Brain pericyte (primary cell): ENCODE data around the gene LAMA2.

Source experiments
- DNase-seq: peaks from one replicate; pipeline ENCODE4 v3.0.0-alpha.2; 2012; ENCODE audit warnings: low read depth, low spot score

Gene LAMA2, protein sequence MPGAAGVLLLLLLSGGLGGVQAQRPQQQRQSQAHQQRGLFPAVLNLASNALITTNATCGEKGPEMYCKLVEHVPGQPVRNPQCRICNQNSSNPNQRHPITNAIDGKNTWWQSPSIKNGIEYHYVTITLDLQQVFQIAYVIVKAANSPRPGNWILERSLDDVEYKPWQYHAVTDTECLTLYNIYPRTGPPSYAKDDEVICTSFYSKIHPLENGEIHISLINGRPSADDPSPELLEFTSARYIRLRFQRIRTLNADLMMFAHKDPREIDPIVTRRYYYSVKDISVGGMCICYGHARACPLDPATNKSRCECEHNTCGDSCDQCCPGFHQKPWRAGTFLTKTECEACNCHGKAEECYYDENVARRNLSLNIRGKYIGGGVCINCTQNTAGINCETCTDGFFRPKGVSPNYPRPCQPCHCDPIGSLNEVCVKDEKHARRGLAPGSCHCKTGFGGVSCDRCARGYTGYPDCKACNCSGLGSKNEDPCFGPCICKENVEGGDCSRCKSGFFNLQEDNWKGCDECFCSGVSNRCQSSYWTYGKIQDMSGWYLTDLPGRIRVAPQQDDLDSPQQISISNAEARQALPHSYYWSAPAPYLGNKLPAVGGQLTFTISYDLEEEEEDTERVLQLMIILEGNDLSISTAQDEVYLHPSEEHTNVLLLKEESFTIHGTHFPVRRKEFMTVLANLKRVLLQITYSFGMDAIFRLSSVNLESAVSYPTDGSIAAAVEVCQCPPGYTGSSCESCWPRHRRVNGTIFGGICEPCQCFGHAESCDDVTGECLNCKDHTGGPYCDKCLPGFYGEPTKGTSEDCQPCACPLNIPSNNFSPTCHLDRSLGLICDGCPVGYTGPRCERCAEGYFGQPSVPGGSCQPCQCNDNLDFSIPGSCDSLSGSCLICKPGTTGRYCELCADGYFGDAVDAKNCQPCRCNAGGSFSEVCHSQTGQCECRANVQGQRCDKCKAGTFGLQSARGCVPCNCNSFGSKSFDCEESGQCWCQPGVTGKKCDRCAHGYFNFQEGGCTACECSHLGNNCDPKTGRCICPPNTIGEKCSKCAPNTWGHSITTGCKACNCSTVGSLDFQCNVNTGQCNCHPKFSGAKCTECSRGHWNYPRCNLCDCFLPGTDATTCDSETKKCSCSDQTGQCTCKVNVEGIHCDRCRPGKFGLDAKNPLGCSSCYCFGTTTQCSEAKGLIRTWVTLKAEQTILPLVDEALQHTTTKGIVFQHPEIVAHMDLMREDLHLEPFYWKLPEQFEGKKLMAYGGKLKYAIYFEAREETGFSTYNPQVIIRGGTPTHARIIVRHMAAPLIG (N-terminal part only)

DNA sequence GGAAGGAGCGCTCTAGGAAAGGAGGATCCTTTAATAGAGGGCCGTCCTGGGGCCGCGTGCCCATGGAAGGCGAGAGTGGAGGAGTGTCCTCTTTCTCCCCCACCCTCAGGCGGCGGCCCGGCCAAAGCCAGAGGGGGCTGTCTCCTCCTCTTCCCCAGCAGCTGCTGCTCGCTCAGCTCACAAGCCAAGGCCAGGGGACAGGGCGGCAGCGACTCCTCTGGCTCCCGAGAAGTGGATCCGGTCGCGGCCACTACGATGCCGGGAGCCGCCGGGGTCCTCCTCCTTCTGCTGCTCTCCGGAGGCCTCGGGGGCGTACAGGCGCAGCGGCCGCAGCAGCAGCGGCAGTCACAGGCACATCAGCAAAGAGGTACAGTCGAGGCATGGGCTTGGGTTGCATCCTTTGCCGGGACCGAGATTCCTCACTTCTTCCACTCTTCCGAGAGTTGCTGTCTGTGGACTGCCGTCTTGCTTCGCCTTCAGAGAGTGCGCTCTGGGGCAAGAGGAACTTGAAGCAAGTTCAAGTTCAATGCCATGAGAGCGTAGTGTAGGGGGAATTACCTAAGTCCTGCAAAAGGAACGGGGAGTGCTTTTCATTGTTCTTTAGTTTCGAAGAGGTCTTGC, at the start of gene LAMA2:
LAMA2 (plus strand) TSS at position 148 of the 621 bp plus-strand sequence; CDS start at position 256, 108 bp downstream.
- DNase-seq = peak; percentile 47

DNA sequence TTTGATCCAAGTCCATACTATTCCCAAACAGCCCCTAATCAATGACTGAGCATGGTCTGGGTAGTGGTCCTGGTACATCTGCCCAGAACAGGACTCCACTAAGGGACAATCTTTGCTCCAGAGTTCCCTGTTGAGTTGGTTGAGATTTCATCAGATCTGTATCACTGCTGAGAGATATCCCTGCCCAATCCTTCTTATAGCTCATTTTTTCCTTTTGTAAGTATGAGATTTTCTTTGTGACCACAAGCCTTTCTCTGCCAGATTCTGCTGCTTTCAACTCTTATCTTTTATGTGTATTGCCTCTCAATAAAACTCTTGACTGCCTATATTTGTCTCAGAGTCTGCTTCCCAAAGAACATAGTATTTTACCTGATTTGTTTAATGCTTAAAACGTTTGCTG, 46.2 kb upstream of the LAMA2 start:
- DNase-seq = no peak

DNA sequence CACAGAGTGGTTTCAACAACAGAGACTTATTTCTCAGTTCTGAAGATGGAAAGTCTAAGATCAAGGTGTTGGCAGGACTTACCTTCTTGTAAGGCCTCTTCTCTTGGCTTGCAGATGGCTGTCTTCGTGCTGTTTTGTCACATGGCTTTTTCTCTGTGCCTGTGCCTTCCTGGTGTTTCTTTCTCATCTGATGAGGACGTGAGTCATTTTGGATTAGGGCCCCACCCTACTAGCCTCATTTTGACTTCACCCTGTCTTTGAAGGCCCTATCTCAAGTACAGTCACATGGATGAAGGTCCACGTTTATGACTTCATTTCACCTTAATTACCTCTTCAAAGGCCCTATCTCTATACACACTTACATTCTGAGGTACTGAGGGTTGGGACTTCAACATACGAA, 41.4 kb upstream of the LAMA2 start:
- DNase-seq = no peak

DNA sequence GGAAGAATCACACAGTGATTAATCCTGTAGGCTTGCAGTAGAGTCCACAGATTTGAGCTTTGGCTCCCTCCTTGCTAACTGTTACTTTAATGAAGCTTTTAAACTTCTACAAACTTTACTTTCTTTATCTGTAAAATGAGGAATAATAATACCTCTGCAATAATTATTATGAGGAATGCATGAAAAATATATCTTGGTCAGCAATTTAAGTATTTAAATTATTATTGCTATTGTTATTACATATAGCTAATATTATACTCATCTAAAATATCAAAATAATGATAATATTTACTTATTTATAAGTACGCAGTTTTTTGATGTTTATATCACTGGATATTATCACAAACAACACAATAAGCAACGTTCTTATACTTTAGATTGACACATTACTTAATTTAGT, 38.3 kb upstream of the LAMA2 start:
- no peak for DNase-seq

GRCh38 chr6:128847431-128848210, 35.3 kb upstream of the LAMA2 start:
- DNase-seq = no peak

DNA sequence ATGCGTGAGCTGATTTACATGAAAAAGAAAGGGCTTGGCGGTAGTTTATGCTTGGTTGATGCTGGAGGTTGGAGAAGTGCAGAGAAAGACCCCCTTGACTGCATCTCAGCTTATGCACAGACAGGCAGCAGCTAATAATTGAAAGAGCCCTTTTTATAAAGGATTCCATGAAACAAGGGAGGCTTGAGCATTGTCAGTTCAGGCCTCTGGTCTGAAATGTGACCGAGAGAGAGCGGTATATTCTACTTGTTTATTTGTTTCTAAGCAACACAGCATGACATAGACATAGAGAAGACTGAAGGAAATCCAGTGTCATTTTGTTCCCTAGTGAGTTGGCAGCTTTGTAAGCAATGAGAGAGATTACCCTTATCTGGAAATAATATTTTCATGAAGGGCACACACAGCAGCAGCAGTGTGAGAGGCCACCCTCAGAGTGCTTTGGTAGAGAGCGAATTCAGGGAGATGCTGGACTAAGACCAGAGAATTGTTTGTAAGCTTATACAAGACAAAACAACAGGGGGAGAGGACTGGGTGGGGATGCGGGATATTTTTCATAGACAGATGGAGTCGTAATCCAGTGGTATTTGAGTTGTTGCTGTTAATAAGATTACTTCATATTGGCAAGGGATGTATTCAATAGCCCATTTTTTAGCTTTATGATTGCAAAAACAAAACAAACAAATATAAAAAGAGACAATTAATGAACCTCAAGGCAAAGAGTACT, 34.6 kb upstream of the LAMA2 start:
- no peak for DNase-seq

DNA sequence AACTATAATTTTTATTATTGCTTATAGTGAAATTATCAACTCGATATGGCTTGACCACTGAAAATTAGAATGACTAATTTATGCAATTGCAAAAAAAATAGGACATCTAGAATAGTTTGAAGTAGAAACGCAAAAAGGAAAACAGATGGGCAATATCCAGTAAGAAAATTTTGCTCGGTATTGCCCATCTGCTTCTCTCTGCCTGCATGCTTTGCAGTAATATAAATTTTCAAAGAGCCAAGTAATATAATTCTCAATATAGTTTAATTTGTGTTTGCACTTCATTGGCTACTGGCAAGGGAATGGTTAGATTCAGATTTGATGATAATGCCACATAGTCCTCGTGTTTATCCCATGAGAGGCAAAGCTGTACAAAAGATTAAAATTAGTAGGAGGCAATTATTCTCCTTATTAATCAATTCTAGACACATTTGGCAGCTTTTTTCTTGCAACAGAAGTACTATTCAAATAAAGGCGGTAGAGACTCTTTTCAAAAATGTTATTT, 27.3 kb upstream of the LAMA2 start:
- no peak for DNase-seq

GRCh38 chr6:128857806-128858205, 25.1 kb upstream of the LAMA2 start:
- no peak for DNase-seq

- DNase-seq = no peak
Observed at GRCh38 chr6:128860782-128861181, 22.2 kb upstream of the LAMA2 start.

DNA sequence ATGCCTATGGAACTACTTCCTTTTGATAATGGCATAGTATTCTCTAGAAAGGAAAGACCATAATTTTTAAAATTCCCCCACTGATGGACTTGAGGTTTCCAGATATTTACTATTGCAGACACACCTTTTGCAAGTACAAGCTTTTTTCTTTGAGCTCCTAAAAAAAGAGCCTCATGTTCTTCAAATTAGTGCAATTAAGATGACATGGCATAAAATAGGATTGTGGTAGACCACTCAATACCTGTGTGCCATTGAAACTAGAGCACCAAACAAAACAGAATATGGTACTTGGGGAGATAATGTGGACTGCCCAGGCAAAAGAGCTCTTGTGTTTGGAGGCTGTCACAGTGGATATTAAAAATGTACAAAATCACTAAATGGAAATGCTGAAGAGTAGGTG, 19.0 kb upstream of the LAMA2 start:
- DNase-seq = no peak

- no peak for DNase-seq
Observed at GRCh38 chr6:128870746-128871145, 12.2 kb upstream of the LAMA2 start.

- no peak for DNase-seq
Observed at GRCh38 chr6:128874863-128875262, 8.1 kb upstream of the LAMA2 start.

DNA sequence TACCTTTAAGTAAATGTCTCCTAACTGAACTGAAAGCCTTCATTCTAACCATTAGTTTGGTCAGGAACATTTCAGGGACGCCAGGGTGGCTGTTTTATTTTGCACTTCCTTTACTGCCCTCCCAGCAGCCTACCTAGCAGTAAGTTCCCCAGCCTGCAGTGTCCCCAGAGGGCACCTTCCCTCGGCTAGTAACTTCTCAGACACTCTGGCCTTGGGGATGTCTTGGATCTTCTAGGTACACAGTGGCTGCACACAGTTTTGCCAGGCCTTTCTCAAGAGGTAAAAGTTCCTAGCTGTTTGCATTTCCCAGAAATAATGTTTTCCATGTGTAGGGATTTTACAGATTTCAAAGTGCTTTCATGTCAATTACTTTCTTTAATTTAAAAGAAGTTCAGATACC, 378 bp upstream of the LAMA2 start:
- no peak for DNase-seq

GRCh38 chr6:128883906-128884305, 968 bp downstream of the LAMA2 start:
- DNase-seq = no peak

- DNase-seq = no peak
Observed at GRCh38 chr6:128885381-128885780, 2.4 kb downstream of the LAMA2 start.

GRCh38 chr6:128886706-128887105, 3.8 kb downstream of the LAMA2 start:
- no peak for DNase-seq

GRCh38 chr6:128888444-128889175, 5.7 kb downstream of the LAMA2 start:
- DNase-seq = no peak

DNA sequence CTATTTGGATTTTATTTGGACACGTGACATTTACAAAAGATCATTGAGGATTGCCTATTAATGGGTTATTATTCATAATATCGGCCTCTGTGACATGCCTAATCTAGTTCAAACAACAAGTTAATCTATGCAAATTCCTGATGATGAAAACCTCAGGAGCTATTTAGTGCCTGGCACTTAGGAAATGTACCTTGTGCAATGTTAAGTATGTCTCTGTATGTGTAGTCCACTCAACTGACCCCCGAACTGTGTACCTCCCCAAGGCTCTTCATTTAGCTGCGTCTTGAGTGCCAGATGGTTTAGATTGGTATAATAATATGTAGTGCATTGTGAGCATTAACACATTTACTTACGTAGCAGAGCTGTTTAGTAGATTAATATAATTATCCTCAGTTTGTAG, 6.9 kb downstream of the LAMA2 start:
- no peak for DNase-seq

DNA sequence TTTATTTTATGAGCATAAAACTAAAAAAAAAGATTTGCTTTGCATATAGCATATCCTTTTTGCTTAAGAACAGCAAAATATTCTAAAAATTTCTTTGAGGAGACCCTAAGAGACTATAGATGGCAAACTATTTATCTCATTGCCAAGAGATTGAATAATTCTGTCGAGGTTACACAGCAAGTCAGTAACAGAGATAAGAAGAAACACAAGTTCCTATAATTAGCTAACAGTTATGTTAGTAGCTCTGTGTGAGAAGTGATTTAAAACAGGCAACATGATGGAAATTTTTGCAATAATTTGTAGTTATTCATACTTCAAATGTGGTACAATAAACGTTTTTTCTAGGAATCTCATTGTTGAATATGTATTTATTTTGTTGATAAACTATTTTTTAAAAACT, 9.1 kb downstream of the LAMA2 start:
- no peak for DNase-seq
